ENCODE measurements around the gene GRIA4. TPM values are rescaled to one million over a fixed set of nuclear protein-coding genes. Genes with fewer than 3 reads are reported as not detected.

Gene GRIA4
- total and polyA plus RNA-seq, 2 of the 13 experiments (the other 11 are each of a cell fraction or from before 2014, with no cell fraction given), result not detected

DNA sequence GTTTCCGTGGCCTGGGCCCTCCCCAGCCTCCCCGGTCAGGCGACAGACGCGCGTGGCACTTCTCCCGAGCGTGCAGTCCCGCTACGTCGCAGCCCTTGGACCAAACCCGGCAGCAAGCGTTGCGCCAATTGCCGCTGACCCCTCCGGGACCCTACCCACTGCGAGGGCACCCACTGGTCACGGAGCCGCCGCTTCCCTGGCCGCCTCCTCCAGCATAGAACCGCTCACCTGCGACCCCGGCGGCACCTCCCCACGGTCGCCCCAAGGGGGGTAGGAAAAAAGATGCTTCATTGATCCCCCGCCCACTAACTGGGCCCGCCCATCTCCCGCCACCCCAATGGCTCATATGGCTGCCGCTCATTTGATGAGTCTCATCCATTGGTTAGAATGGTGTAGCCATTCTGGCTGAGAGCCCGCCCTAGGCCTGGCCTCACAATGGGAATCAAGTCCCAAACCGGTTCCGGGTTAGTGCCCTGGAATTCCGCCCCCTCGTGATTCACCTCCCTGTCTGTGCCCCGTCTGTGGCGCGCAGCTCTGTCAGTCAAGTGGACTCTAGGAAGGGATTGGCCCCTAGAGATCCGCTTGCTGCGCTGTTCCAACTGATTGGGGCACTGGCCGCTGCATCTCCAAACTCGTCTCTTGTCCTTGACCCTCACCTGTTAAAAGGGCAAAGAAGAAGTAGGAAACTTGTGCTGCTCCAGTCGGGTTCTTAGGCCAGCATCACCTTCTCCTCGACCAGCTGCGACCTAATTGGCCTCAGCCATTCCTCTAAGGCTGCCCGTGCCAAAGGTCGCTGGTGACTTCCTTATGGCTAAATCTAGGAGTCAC is 412.3 kb downstream of the GRIA4 start, which contains the start of gene MSANTD4 (continued):
- TF ChIP-seq CSRNP1 (CRISPR knock-in tag; IDR thresholded peaks at IDR 0.05) (no peak), POLR2AphosphoS2 (IDR thresholded peaks at IDR 0.05; ENCODE audit: low read depth, low read length) (no peak), HOXA5 (CRISPR knock-in tag; IDR thresholded peaks at IDR 0.05) (peak; percentile 57; the same call in 1 of the 2 replicates), ZZZ3 (CRISPR knock-in tag; IDR thresholded peaks at IDR 0.05; ENCODE audit: borderline replicate concordance) (0 out of 2 replicates have a peak, but pooled peaks have one; percentile 50), SOX13 (IDR thresholded peaks at IDR 0.05) (no peak), SOX13 (CRISPR knock-in tag; conservative IDR thresholded peaks at IDR 0.05 in 1 of 2, IDR thresholded peaks at IDR 0.05 in 1 of 2) (peak in 1 of 2 experiments; percentile 24; a peak in 1 of 4 replicates), ZNF234 (CRISPR knock-in tag; conservative IDR thresholded peaks at IDR 0.05) (no peak), GABPA (IDR thresholded peaks at IDR 0.05; ENCODE audit: low read depth, low read length) (peak; percentile 85), GABPA (CRISPR knock-in tag; IDR thresholded peaks at IDR 0.05; ENCODE audit: low read depth) (peak; percentile 95), SIN3B (IDR thresholded peaks at IDR 0.05; ENCODE audit: low read length) (no peak), ZSCAN20 (CRISPR knock-in tag; IDR thresholded peaks at IDR 0.05; ENCODE audit: borderline replicate concordance) (no peak), ZNF543 (CRISPR knock-in tag; IDR thresholded peaks at IDR 0.05) (0 out of 2 replicates have a peak, but pooled peaks have one; percentile 43), ASH2L (IDR thresholded peaks at IDR 0.05; ENCODE audit: insufficient read length, low read depth, low read length) (peak; percentile 87), ZNF839 (CRISPR knock-in tag; IDR thresholded peaks at IDR 0.05; ENCODE audit: borderline replicate concordance) (no peak), CHD2 (IDR thresholded peaks at IDR 0.05; ENCODE audit: low read depth, low read length) (peak; percentile 70), TGIF2 (CRISPR knock-in tag; IDR thresholded peaks at IDR 0.05) (0 out of 2 replicates have a peak, but pooled peaks have one; percentile 8), REST (IDR thresholded peaks at IDR 0.05; ENCODE audit: borderline replicate concordance in 1 of 2, low read depth in 1 of 2, low read length in 2 of 2) (no peak; a peak in 1 of 4 replicates), CREB3 (CRISPR knock-in tag; IDR thresholded peaks at IDR 0.05) (no peak)
- TF ChIP-seq, protein P1, sequence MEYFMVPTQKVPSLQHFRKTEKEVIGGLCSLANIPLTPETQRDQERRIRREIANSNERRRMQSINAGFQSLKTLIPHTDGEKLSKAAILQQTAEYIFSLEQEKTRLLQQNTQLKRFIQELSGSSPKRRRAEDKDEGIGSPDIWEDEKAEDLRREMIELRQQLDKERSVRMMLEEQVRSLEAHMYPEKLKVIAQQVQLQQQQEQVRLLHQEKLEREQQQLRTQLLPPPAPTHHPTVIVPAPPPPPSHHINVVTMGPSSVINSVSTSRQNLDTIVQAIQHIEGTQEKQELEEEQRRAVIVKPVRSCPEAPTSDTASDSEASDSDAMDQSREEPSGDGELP (IDR thresholded peaks at IDR 0.05; ENCODE audit: borderline replicate concordance, low read depth), result 0 out of 2 replicates have a peak, but pooled peaks have one; percentile 38
- TF ChIP-seq, protein P2, sequence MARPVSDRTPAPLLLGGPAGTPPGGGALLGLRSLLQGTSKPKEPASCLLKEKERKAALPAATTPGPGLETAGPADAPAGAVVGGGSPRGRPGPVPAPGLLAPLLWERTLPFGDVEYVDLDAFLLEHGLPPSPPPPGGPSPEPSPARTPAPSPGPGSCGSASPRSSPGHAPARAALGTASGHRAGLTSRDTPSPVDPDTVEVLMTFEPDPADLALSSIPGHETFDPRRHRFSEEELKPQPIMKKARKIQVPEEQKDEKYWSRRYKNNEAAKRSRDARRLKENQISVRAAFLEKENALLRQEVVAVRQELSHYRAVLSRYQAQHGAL (CRISPR knock-in tag; IDR thresholded peaks at IDR 0.05; ENCODE audit: not compliant biosample characterization), result no peak
